ENCODE measurements around the gene RHNO1.

- TF ChIP-seq, protein P1, sequence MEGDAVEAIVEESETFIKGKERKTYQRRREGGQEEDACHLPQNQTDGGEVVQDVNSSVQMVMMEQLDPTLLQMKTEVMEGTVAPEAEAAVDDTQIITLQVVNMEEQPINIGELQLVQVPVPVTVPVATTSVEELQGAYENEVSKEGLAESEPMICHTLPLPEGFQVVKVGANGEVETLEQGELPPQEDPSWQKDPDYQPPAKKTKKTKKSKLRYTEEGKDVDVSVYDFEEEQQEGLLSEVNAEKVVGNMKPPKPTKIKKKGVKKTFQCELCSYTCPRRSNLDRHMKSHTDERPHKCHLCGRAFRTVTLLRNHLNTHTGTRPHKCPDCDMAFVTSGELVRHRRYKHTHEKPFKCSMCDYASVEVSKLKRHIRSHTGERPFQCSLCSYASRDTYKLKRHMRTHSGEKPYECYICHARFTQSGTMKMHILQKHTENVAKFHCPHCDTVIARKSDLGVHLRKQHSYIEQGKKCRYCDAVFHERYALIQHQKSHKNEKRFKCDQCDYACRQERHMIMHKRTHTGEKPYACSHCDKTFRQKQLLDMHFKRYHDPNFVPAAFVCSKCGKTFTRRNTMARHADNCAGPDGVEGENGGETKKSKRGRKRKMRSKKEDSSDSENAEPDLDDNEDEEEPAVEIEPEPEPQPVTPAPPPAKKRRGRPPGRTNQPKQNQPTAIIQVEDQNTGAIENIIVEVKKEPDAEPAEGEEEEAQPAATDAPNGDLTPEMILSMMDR (IDR thresholded peaks at IDR 0.05; ENCODE audit: insufficient read depth, low read length, poor library complexity, severe bottlenecking): no peak
- TF ChIP-seq EZH2phosphoT487 (conservative IDR thresholded peaks at IDR 0.05; ENCODE audit: low read length): no peak
Measured at GRCh38 chr12:2900642-2901041, 23.6 kb downstream of the RHNO1 start.

Measured in SU-DHL-6 (cell line).